ENCODE measurements around the gene THSD4. TPM values are rescaled to one million over a fixed set of nuclear protein-coding genes. Genes with fewer than 3 reads are reported as not detected.

Gene THSD4
- total RNA-seq, 1 donor from 2014 or later, result 151 TPM

GRCh38 chr15:71329497-71330260, 214.4 kb downstream of the THSD4 start:
- Histone ChIP-seq H3K36me3 (no peaks in the 10 kb centered on the region), H3K4me3 (no peak overlapping the region), H3K27ac (peak overlapping the region; percentile 91 to 92), H3K27me3 (no peaks in the 10 kb centered on the region), H3K4me1 (peaks cover 5 to 64% of the 10 kb centered on the region in 2 donors), H3K9me3 (no peaks in the 10 kb centered on the region)
- peak; percentile 49 to 88 for DNase-seq (ENCODE audit: low spot score in 2 of 2)
- TF ChIP-seq, protein P1, sequence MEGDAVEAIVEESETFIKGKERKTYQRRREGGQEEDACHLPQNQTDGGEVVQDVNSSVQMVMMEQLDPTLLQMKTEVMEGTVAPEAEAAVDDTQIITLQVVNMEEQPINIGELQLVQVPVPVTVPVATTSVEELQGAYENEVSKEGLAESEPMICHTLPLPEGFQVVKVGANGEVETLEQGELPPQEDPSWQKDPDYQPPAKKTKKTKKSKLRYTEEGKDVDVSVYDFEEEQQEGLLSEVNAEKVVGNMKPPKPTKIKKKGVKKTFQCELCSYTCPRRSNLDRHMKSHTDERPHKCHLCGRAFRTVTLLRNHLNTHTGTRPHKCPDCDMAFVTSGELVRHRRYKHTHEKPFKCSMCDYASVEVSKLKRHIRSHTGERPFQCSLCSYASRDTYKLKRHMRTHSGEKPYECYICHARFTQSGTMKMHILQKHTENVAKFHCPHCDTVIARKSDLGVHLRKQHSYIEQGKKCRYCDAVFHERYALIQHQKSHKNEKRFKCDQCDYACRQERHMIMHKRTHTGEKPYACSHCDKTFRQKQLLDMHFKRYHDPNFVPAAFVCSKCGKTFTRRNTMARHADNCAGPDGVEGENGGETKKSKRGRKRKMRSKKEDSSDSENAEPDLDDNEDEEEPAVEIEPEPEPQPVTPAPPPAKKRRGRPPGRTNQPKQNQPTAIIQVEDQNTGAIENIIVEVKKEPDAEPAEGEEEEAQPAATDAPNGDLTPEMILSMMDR (IDR thresholded peaks at IDR 0.05), result no peak
- intact Hi-C loops (cut with DNase I), result loop anchor here (1.0 to 5.0 kb wide), 5 partner anchors 34 to 247 kb away; partner anchors contain the start of gene THSD4

DNA sequence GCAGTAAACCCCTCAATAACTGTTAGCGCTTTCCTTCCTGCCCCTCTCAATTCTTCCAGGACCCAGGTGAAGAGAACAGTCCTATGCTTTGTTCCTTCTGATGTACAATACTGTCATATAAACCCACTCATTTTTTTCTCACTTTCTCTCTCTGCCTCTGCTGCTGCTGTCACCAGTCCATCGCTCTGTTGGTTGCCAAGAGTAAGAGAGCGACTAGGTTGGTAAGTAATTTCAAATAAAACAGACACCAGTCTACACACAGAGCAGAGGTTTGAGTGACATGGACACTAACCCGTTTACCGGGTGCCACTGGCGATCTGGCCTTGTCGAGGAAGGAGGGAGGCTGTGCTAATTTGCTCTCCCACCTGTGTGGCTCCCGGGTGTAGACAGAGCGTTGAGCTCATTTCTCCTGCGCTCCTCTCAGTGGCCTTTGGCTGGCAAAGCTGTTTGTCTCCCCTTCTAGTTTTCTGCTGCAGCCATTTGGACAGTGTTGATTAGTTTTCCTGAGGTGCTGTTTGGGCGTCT, 215.4 kb downstream of the THSD4 start:
- DNase-seq (ENCODE audit: low spot score in 2 of 2), result no peak
- Histone ChIP-seq H3K9me3 (no peaks in the 10 kb centered on the region), H3K36me3 (no peaks in the 10 kb centered on the region), H3K4me3 (no peak overlapping the region), H3K27ac (peak overlapping the region; percentile 91 to 92), H3K4me1 (peaks cover 5 to 61% of the 10 kb centered on the region in 2 donors), H3K27me3 (no peaks in the 10 kb centered on the region)
- intact Hi-C loops (cut with DNase I), result loop anchor here (5.0 kb wide), 1 partner anchor 107 kb away; no protein-coding TSS in a partner anchor
- TF ChIP-seq, protein P1 (IDR thresholded peaks at IDR 0.05), result no peak

DNA sequence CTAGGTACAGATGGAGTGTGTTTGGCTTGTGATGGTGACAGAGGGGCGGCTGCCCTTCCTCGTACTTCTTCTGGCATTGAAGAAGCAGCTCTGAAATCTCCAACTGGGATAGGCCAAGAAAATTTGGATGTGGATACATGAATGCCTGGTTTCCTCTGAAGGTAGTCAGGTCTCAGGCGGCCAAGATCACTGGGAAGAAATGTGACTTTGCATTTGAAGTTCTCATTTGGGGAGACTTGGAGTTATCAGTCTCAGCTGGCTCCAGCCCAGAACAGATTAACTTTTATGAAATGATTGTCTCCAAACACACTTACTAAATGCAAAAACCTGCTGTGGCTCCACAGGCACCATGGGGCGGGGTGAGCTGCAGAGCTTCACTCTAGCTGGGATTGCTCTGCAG, 215.9 kb downstream of the THSD4 start:
- H3K27ac ChIP-seq, result peak overlapping the region; percentile 91 to 92
- peaks cover 5 to 59% of the 10 kb centered on the region in 2 donors for H3K4me1 ChIP-seq

GRCh38 chr15:71332431-71333004, 217.2 kb downstream of the THSD4 start:
- Histone ChIP-seq H3K4me3 (no peak overlapping the region), H3K36me3 (no peaks in the 10 kb centered on the region), H3K9me3 (no peaks in the 10 kb centered on the region), H3K4me1 (peaks cover 5 to 65% of the 10 kb centered on the region in 2 donors), H3K27ac (peak overlapping the region; percentile 91 to 92), H3K27me3 (no peaks in the 10 kb centered on the region)
- intact Hi-C loops (cut with DNase I), result loop anchor here (5.0 kb wide), 1 partner anchor 105 kb away; no protein-coding TSS in a partner anchor
- TF ChIP-seq, protein P1 (IDR thresholded peaks at IDR 0.05), result no peak
- no peak for DNase-seq (ENCODE audit: low spot score in 2 of 2)

More for the DNA sequence above, 215.9 kb downstream of the THSD4 start:
- TF ChIP-seq, protein P1 (IDR thresholded peaks at IDR 0.05), result no peak
- intact Hi-C loops (cut with DNase I), result loop anchor here (5.0 kb wide), 1 partner anchor 106 kb away; no protein-coding TSS in a partner anchor
- Histone ChIP-seq H3K36me3 (no peaks in the 10 kb centered on the region), H3K27me3 (no peaks in the 10 kb centered on the region), H3K9me3 (no peaks in the 10 kb centered on the region), H3K4me3 (no peak overlapping the region)
- no peak for DNase-seq (ENCODE audit: low spot score in 2 of 2)

- Histone ChIP-seq H3K4me1 (peaks cover 5 to 64% of the 10 kb centered on the region in 2 donors), H3K9me3 (no peaks in the 10 kb centered on the region), H3K4me3 (no peak overlapping the region), H3K27ac (peak overlapping the region; percentile 91 to 92), H3K27me3 (no peaks in the 10 kb centered on the region), H3K36me3 (no peaks in the 10 kb centered on the region)
- DNase-seq (ENCODE audit: low spot score in 2 of 2), result no peak
- intact Hi-C loops (cut with DNase I), result loop anchor here (5.0 kb wide), 1 partner anchor 104 kb away; no protein-coding TSS in a partner anchor
- TF ChIP-seq, protein P1 (IDR thresholded peaks at IDR 0.05), result no peak
Observed at GRCh38 chr15:71333136-71333700, 217.9 kb downstream of the THSD4 start.

Measured in ascending aorta (tissue), 2 donors.